Fibroblast of skin of scalp (primary cell): ENCODE results near the gene SCFD1.
"Not testable (repeated sequence)": the region's sequence is repeated elsewhere in the genome, so short reads cannot be mapped to it uniquely, and the experiment has no call there.

ENCODE experiments used
- DNase-seq: peaks from one replicate; pipeline ENCODE4 v3.0.0-alpha.2; 2013

Gene SCFD1

DNA sequence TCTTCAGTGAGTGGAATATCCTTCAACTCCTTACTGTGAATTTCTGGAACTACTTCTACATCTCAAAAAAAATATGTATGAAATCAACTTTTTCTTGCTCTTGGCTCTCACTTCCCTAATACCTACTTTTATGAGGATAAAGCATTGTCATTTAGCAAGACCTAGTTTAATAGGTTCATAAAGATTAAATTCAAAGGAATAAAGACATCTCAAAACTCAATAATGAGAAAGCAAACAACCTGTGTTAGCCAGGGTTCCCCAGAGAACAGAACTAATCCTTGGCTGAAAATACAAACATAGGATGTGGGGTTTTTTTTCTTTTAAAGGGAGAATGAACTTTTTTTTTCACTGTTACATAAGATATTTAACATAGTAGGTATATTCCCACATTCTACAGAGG is 57.9 kb downstream of the SCFD1 start:
- DNase-seq, result no peak

DNA sequence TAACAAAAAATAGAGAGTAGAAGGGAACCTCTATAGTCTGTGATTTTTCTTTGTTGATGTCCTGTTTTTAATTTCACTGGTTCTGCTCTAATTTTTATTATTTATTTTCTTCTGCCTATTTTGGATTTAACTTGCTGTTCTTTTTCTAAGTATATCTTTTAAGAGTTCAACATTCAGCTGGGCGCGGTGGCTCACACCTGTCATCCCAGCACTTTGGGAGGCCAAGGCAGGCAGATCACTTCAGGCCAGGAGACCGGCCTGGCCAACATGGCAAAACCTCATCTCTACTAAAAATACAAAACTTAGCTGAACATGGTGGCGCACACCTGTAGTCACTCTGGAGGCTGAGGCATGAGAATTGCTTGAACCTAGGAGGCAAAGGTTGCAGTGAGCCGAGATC is 58.7 kb downstream of the SCFD1 start:
- DNase-seq, result not testable (repeated sequence)

DNA sequence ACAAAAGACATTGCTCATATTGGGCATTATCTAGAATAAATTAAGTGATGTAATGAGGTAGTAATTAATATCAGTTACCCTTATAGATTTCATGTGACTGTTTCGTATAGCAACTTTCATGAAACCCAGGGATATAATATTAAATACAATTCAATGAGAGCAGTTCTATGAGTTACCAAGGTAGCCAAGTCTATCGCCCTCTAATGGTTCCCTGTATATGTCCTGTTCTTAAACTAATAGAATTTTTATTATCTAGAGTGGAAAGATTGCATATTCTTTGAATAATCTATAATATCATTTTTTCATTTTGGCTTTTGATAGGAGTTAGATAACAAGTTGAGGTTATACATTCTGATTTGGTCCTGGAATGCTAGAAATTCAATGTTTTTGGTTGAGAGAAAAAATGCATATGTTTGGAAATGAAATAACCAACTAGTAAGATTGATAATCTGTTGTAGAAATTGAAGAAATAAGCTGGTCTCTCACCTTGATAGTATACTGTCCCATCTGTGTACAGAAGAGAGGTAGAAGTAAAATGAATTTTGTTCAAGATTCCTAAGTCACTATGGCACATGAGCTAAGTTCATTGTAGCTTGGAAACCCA is 59.7 kb downstream of the SCFD1 start:
- peak; percentile 2 for DNase-seq

DNA sequence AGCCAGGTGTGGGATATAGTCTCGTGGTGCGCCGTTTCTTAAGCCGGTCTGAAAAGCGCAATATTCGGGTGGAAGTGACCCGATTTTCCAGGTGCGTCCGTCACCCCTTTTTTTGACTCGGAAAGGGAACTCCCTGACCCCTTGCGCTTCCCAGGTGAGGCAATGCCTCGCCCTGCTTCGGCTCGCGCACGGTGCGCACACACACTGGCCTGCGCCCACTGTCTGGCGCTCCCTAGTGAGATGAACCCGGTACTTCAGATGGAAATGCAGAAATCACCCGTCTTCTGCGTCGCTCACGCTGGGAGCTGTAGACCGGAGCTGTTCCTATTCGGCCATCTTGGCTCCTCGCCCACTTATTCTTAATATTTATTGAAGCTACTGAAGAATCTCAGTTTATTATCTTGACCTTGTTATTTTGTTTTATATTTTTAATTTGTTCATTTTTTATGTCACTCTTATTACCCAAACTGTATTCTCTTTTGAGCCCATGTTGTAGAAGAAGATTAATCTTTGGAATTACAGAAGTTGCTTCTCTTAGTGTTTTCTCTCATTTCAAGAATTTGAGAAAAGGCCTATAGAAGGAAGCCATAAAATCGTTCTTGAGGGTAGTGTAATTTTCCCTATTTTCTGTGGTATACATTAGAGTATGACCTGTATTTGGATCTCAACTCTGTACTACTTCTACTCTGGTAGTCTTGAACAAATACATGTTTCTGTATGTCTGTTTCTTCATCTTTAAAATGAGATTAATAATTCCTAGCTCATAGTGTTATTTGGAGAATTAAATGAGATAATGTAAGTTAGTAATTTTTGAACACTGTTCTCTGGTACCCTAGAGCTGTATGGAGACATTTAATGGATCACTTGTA is 68.6 kb downstream of the SCFD1 start:
- not testable (repeated sequence) for DNase-seq

DNA sequence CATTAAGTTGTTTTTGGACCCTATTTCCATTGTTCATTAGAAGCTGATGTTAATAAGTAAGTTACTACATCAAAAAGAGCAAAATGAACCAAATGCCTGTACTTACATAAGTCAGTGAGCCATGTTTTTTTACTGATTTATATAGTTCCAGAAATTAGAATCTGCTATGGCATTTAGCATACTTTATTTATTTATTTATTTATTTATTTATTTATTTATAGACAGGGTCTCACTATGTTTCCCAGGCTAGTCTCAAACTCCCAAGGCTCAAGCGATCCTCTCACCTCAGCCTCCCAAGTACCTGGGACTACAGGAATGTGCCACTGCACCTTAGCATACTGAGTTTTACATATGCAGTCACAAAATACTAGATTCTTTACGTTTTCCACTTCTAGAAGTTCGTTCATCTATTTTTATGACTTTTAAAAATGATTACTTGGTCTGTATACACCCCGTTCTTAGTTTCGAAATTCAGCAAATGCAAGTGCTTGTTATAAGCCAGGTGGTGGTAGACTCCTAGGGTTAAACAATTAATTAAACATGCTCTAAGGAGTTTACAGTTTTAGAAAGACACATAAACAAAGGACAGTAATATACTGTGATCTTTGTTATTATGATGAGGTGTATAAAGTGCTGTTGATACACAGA is 69.8 kb downstream of the SCFD1 start:
- DNase-seq, result no peak

DNA sequence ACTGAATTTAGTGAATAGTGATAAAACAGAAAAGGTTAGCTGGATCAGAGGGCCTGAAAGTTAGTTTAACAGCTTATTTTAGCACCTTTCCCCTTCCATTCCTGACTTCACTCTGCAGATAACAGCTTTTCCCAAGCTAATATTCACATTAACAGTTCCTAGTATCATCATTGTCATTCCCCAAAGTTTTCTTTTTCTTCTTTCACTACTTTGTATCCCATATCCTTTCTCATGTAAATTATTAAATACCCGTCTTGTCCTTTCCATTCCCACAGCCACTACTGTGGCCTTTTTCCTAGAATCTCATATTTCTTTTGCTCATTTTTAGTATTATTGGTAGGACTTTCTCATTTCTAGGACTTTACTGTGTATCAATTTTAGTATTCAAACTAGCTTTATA is 70.5 kb downstream of the SCFD1 start:
- DNase-seq, result no peak

DNA sequence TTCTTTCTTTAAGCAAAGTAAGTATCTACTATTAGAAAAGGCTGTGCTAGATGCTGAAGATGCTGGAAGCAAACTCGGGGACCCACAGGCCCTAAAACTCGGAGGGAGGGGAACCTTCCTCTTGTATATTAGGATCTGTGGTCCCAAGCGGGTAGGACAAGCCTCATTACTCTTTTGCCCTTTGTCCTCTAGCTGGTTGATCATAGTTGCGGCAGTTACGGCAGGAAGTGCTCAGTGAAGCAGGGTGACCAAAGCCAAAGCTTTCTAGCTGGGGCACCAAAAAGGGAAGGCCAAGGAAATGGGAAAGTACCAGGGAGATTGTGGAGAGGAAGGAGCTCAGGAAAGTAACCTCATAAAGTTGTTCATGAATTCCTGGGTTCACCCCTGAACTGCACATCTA is 76.3 kb downstream of the SCFD1 start:
- DNase-seq, result no peak

DNA sequence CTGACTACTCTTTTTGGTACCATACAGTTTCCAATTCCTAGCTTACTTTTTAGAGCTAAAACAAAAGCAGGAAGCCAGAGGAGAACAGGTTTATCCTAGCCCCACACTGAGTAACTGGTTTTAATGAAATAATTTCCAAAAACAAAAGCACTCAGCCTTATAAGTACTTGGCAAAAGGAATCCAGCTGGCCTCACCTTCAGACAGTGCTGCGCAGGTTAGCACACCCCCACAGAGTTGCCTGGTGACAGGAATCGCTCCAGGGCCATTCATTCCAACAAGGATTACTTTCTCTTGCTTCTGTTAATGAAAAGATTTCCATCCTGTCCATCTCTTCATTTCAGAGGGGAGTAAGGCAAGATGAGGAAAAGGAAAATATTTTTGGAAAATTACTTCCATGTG is 84.6 kb downstream of the SCFD1 start:
- DNase-seq, result no peak

DNA sequence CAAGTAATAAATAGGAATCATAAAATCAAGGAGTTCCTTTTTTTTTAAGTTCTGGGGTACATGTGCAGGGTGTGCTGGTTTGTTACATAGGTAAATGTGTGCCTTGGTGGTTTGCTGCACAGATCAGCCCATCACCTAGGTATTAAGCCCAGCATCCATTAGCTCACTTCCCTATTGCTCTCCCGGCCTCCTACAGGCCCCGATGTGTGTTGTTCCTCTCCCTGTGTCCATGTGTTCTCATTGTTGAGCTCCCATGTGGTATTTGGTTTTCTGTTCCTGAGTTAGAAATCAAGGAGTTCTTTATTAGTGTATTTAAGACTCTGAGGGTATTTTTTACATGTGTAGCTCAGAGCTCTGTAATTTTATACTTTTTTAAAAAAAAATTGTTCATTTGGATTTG is 86.0 kb downstream of the SCFD1 start:
- DNase-seq, result no peak

DNA sequence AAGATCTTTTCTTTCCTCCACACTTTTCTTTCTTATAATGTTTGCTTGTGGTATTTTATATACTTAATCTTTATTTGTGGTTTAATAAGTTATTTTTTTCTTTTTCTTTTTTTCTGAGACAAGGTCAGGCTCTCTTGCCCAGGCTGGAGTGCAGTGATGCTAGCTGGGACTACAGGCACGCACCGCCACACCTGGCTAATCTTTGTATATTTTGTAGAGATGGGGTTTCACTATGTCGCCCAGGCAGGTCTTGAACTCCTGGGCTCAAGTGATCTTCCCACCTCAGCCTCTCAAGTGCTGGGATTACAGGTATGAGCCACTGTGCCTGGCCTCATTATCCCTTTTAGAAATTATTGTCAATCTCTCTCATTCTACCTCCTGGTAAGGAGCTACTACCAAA is 87.1 kb downstream of the SCFD1 start:
- DNase-seq, result no peak

DNA sequence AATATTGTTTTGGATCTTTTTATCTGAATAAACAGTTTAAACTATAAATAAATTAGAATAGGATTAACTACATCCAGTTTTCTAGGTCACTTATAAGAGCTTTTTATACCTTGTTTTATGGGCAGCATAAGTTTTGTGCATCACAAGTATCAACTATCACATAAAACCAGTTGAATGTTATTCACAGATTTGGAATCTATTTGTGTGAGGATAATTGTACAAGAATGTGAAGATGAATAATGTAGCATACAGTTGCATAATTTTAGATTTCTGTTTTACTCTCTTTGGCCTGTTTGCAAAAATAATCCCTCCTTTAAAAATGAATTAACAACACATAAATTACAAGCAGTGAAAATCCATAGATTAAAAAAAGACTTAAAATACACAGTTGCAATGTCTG is 88.8 kb downstream of the SCFD1 start:
- DNase-seq, result peak; percentile 16

DNA sequence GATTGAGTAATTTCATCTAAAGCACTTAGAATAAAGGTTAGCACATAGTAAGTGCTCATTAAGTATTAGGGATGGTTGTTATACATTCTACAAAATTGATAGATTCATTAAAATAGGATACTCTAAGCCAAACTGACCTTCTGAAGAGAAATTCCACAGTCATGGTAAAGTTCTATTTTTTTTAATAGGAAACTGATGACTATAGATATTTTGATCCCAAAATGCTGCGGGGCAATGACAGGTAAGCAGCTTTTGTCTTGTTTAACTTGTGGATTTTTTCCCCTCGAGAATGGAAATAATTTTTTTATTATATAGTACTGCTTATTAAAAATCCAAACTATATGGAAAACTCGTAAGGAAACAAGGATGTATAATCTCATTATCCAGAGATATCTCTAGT is 97.0 kb downstream of the SCFD1 start:
- DNase-seq, result no peak

DNA sequence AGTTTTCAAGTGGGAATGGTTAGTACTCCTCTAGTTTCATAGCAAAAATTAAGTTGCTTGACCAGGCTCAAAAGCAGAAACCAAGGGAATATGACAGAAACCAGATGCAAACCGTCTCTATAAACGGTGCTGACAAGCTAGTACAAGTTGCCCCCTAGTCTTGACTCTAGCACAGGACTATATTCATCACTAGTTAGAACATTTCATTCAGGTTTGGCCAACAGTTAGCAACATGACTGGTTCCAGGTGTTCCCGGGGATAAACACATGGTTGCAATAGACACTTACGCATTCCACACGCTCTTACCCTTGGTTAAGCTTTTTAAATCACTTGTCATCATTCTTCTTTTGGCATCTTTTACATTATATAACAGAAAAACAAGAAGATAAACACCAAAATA is 103.6 kb downstream of the SCFD1 start:
- DNase-seq, result no peak

DNA sequence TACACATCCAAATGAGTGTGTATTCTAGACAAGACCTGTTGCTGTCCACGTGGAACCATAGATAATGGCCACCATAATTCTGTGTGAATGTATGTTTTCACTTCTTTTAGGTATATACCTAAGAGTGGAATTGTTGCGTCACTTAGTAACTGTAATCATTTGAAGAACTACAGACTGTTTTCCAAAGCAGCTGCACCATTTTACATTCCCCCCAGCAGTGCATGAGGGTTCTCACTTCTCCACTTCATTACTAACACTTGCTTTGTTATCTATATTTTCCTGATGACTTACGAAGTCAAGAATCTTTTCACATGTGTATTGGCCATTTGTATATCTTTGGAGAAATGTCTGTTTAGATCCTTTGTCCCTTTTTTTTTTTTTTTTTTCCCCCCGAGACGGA is 106.4 kb downstream of the SCFD1 start:
- DNase-seq, result no peak

DNA sequence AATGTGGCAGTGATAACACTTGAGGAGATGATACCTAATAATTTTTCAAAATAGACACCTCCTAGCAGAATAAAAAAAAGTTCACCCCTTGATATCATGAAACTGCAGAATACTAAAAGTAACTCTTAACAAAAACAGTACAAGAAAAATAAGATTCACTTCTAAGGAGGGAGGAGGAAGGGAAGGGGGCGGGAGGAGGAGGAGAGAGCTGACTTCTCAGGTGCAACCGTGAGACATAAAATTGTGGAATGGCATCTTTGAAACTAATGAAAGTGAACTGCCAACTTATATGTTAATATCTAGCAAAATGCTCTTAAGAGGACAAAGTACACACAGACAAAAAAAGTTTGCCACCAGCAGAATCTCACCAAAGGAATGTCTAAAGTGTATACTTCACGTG is 115.8 kb downstream of the SCFD1 start:
- DNase-seq, result no peak

DNA sequence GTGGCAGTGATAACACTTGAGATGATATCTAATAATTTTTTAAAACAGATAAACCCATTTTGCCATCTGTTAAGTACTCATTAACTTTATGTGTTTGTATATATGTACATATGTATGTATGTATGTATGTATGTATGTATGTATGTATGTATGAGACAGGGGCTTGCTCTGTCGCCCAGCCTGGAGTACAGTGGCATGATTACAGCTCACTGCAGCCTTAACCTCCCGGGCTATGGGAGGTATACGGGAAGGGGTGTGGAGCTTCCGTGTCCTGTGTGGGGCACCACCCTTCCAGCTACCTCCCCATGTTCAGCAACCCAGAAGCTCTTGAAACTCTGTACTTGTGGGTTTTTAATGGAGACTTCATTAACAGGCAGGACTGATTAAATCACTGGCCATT is 116.9 kb downstream of the SCFD1 start:
- DNase-seq, result no peak

DNA sequence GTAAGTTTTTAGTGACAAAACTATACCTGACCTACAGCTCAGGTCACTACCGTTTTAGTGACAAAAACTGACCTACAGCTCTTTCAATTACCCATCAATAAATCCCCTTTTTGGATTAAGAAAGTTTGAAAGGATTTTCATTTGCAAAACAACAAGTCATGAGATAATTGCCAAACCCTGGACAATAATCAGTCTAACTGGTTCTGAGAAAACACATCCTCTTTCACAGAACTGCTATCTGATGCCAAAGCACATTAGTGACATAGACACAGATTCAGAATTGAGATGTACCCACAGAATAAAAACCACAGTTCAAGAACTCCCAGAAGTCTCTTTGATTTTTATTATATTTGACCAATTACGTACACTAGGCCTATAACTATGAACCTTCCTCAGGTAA is 126.2 kb downstream of the SCFD1 start:
- DNase-seq, result no peak

DNA sequence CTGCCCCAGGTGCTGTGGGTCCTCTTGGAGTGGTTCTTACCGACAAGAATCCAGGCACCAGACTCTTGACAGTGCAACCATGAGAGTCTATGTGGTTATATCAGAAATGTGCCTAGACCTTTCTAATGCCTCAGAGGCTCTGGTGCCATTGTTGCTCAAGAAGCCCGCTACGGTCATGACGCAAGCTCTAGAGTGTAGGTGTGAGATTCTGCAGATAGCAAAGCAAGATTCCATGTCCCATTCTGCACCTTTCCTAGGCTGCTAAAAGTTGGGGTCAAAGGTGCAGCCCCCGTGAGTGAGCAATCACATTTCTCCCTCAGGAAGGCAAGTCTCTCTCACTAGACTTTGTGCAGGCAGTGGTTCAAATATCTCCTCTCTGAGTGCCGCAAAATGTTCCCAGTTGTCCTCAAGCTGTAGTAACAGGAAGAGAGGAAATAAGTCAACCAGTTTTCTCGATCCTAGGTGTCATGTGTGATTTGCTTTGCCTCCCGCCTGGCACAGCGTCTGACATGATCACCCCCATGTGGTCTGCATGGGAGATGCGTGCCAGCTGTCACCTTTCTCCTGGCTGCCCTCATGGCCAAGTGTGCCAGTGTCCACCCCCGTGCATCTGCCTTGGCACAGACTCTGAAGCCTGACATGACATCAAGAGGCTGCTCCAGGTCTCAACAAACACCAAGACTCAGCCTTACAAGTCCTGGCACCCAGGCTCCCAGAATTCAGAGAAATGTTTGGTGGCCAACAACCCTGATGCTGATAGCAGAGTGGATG is 129.7 kb downstream of the SCFD1 start:
- DNase-seq, result no peak

DNA sequence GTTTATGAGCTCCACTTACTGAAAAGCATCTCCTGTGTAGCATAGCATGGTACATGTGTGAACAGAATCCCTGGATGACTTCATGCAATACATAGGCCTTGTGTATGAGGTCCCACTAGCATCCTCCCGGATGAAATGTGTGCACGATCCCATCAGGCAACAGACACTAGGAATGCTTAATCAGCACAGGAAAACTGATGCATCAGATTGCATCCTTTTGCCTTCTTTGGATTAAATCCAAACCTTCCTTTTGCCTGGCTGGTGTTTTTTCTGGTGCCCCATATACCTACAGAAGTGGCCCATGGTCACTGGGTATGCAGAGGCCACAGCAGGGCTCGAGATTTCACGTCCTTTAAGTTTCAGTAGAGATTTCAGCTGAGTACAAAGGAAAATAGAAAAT is 131.3 kb downstream of the SCFD1 start:
- no peak for DNase-seq

DNA sequence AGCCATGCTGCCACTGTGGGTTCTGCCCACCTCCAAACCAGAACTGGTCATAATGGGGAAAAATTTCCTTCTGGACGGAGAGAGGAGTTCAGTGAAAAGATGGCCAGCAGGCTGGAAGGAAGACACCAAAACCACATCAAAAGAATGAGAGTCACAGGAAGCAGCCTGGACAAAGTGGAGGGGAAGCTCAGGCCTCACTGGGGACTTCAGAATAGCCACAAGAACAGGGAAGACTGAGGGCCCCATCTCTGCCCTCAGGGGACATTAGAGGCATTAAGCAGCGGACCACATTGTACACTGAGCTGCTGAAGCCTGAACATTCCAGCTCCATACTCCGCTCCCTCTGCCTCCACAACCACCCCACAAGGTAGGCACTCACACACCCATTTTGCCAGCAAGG is 132.7 kb downstream of the SCFD1 start:
- DNase-seq, result no peak

DNA sequence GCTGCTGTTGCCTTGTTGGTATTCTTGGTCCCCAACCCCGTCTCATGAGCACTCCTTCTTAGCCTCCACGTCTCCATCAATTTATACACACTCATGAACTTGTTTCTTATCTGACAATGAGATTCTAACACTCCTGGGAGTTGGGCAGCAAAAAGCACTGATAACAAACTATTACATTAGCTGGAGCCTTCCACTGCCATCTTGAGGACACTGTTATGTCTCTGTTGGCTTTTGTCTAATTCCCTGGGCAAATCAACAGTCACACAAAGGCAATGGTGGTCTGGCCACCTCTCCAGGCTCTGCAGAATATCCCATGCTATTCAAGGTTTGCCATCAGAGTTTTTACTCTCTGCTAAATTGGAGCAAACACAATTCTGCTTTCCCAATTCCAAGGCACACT is 134.5 kb downstream of the SCFD1 start:
- no peak for DNase-seq

DNA sequence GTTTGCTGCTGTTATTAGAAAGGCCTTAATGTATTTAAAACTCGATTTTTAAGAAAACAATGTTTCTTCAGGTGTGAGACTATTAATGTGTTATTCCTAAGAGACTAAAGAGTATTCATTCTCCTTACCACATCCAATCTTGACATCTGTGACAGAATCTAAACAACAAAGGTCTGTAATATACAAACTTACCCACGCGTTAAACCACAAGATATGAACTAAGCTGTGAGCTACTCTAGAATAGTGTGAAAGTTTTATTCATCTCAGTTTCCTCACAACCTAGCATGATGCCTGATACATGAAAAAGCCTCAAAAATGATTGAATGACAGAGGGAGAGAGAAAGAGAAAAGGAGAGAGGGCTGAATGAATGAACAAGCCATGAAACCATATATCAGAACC is 135.0 kb downstream of the SCFD1 start:
- DNase-seq, result no peak
